Hippocampal formation (tissue), 2 donors: ENCODE measurements around the gene PARD6A.

Experiments
- DNase-seq, 2 donors: peaks; one replicate each; lab custom pipeline; 2025; lab: John Stamatoyannopoulos, UW

PARD6A gene

GRCh38 chr16:67666559-67667452, 6.0 kb downstream of the PARD6A start, which contains the start of the genes C16orf86 and ENKD1:
Gene C16orf86 (plus strand): TSS chr16:67666814. CDS start chr16:67666971, 157 bp downstream.
Gene ENKD1 (minus strand): TSS chr16:67666750. CDS start chr16:67666442, 308 bp downstream.
- DNase-seq = peak; percentile 32 to 66

- DNase-seq = no peak
Observed at GRCh38 chr16:67667453-67667816, 6.7 kb downstream of the PARD6A start.

GRCh38 chr16:67667817-67668494, 7.2 kb downstream of the PARD6A start:
- peak; percentile 75 to 89 for DNase-seq

- DNase-seq = no peak
Observed at GRCh38 chr16:67668495-67669157, 7.9 kb downstream of the PARD6A start.

- no peak for DNase-seq
Observed at GRCh38 chr16:67669499-67670101, 8.8 kb downstream of the PARD6A start.

GRCh38 chr16:67672306-67672705, 11.5 kb downstream of the PARD6A start:
- DNase-seq = no peak

- peak; percentile 23 to 26 for DNase-seq
Observed at GRCh38 chr16:67672739-67673662, 12.2 kb downstream of the PARD6A start.

- peak in 1 of 2 donors; percentile 42 for DNase-seq
Observed at GRCh38 chr16:67673712-67674580, 13.2 kb downstream of the PARD6A start.

GRCh38 chr16:67674851-67675578, 14.3 kb downstream of the PARD6A start:
- DNase-seq = no peak

- no peak for DNase-seq
Observed at GRCh38 chr16:67675579-67675935, 14.8 kb downstream of the PARD6A start.

GRCh38 chr16:67675999-67676398, 15.2 kb downstream of the PARD6A start:
- DNase-seq = no peak

GRCh38 chr16:67676516-67676915, 15.8 kb downstream of the PARD6A start:
- no peak for DNase-seq

GRCh38 chr16:67676939-67677338, 16.2 kb downstream of the PARD6A start:
- DNase-seq = no peak

- no peak for DNase-seq
Observed at GRCh38 chr16:67677712-67678111, 17.0 kb downstream of the PARD6A start.

- no peak for DNase-seq
Observed at GRCh38 chr16:67678354-67679023, 17.7 kb downstream of the PARD6A start.

- no peak for DNase-seq
Observed at GRCh38 chr16:67679935-67680897, 19.5 kb downstream of the PARD6A start.

GRCh38 chr16:67683767-67684166, 23.0 kb downstream of the PARD6A start:
- DNase-seq = no peak
